Spleen (tissue), 13 donors: ENCODE data around the gene PEX11A. TPM values are rescaled to one million over a fixed set of nuclear protein-coding genes. Genes with fewer than 3 reads are reported as not detected.

Source experiments
- DNase-seq: peaks from one replicate; pipeline ENCODE4 v3.0.0-alpha.2; 2020
- H3K27ac ChIP-seq, 8 donors: fragments of 200-600 bp; sonication (generic) in 7 of 8; 1 replicate in 4 of 8; 2 replicates in 4 of 8; pipeline versions ENCODE4 v1.5.0 to v1.8.0; 2016 to 2021; ENCODE audit warnings: inconsistent platforms in 4 of 8, mild to moderate bottlenecking in 4 of 8, moderate library complexity in 1 of 8
- H3K27me3 ChIP-seq, 7 donors: fragments of 200-600 bp; sonication (generic) in 6 of 7; replicated peaks in 1 of 7; 1 replicate in 4 of 7; 2 replicates in 3 of 7; pipeline versions ENCODE4 v1.5.0 to v1.8.0; 2016 to 2021; ENCODE audit warnings: inconsistent platforms in 3 of 7, mild to moderate bottlenecking in 1 of 7
- H3K36me3 ChIP-seq, 6 donors: fragments of 200-600 bp; sonication (generic) in 5 of 6; 1 replicate in 4 of 6; 2 replicates in 2 of 6; pipeline versions ENCODE4 v1.5.0 to v1.8.0; 2016 to 2021; ENCODE audit warnings: inconsistent platforms in 2 of 6
- H3K4me1 ChIP-seq, 6 donors: fragments of 200-600 bp; sonication (generic) in 5 of 6; 1 replicate in 3 of 6; 2 replicates in 3 of 6; pipeline versions ENCODE4 v1.5.0 to v1.8.0; 2016 to 2021; ENCODE audit warnings: inconsistent platforms in 3 of 6
- H3K4me3 ChIP-seq, 8 donors: fragments of 200-600 bp; sonication (generic) in 7 of 8; 1 replicate in 4 of 8; 2 replicates in 4 of 8; pipeline versions ENCODE4 v1.5.0 to v1.8.0; 2016 to 2021; ENCODE audit warnings: inconsistent platforms in 4 of 8, mild to moderate bottlenecking in 4 of 8, moderate library complexity in 2 of 8
- H3K9me3 ChIP-seq, 8 donors: fragments of 200-600 bp; sonication (generic) in 7 of 8; 1 replicate in 4 of 8; 2 replicates in 4 of 8; pipeline versions ENCODE4 v1.5.0 to v1.8.0; 2016 to 2021; ENCODE audit warnings: inconsistent platforms in 4 of 8
- CTCF ChIP-seq, 11 experiments: fragments of 200-600 bp in 7 of 11; fragments of 450-650 bp in 4 of 11; sonication (generic) in 4 of 11; IDR thresholded peaks in 8 of 11; conservative IDR thresholded peaks in 3 of 11; 1 replicate in 7 of 11; 2 replicates in 4 of 11; pipeline versions ENCODE4 v1.4.0 to v1.8.0; 2016 to 2021; ENCODE audit warnings: antibody characterized with exemption in 11 of 11, inconsistent platforms in 4 of 11, mild to moderate bottlenecking in 1 of 11
- POLR2A ChIP-seq, 3 donors: fragments of 450-650 bp; IDR thresholded peaks; one replicate each; pipeline ENCODE4 v1.5.1; 2017; ENCODE audit warnings: antibody characterized with exemption in 3 of 3, mild to moderate bottlenecking in 1 of 3
- POLR2AphosphoS5 ChIP-seq, 3 donors: sonication (generic); formaldehyde crosslinking; IDR thresholded peaks; one replicate each; pipeline ENCODE4 v1.5.1; 2017; ENCODE audit warnings: antibody characterized with exemption in 3 of 3
- WGBS, 5 donors: extraction: QIAGEN DNeasy Blood & Tissue Kit in 3 of 5; methylation state at CpG; one replicate each; pipeline versions ENCODE4 v1.1.5 to v1.1.7; 2013 to 2018; 5-methylcytosine and 5-hydroxymethylcytosine counted together
- intact Hi-C: fragments of 100-400 bp; cut with DNase I; formaldehyde crosslinking; loops from one replicate; pipeline ENCODE4 v1.15.0; 2023; ENCODE audit warnings: low total_unique reads
- long read RNA-seq, 2 donors: transcript quantifications; one replicate each; lab custom pipeline, GENCODE V29; 2026
- polyA plus RNA-seq, 3 donors: library from polyadenylated mRNA; stranded (reverse); fragments of 200-250 nt; gene quantifications; one replicate each; pipeline ENCODE4 v1.2.1, GENCODE V29; 2013
- total RNA-seq, 7 donors: library from RNA; depleted of rRNA in 3 of 7; stranded (reverse); fragments of >200 nt in 3 of 7; fragmentation: NEBNext Ultra II Directional in 4 of 7; extraction: Animal tissue kit (Norgen Biotek cat#: 25700) in 4 of 7; gene quantifications; one replicate each; pipeline versions ENCODE4 v1.1.0 to v1.2.1, GENCODE V29; 2016 to 2021
- donor health status: healthy with polysubstance abuse.
- donor health status: DM: no; HTN: no; CAD: no; lungs with moderate emphysema.
- donor health status: DM: no; HTN: no; CAD: no.
- donor health status: Bipolar disorder and iron deficiency.
- donor health status: healthy.
- donor health status: DM: no; HTN: no; CAD: no.
- donor health status: DM: yes; HTN: yes; CAD: no.

The PEX11A gene
- total RNA-seq (1 to 10 TPM; 3.0 to 6.1 (median 4.3) TPM), polyA plus RNA-seq (1 to 10 TPM; 1.9 to 3.0 (median 2.6) TPM)
- long read RNA-seq, donor 1 = 0 reads
- long read RNA-seq, donor 2 = 0 reads

- peak; percentile 93 for DNase-seq
- intact Hi-C loops = no loop called here
- Histone ChIP-seq H3K27me3 (no peaks in the 10 kb centered on the region), H3K27ac (peak within 1 kb of the TSS in 6 of 8 donors; percentile 16 to 75 (median 62)), H3K9me3 (no peaks in the 10 kb centered on the region), H3K4me3 (peak within 1 kb of the TSS; percentile 57 to 97 (median 81)), H3K36me3 (peaks cover 0 to 9% (median 0%) of the 10 kb centered on the region in 6 donors), H3K4me1 (peaks cover 0 to 19% (median 14%) of the 10 kb centered on the region in 6 donors)
- no peak for TF ChIP-seq CTCF (IDR thresholded peaks at IDR 0.05 in 8 of 11, conservative IDR thresholded peaks at IDR 0.05 in 3 of 11)
- no peak for TF ChIP-seq POLR2A (IDR thresholded peaks at IDR 0.05)
- peak; percentile 41 to 81 (median 77) for TF ChIP-seq POLR2AphosphoS5 (IDR thresholded peaks at IDR 0.05)
- WGBS, 5 donors = 1 to 3% (median 2%) methylated on average over 43 to 60 of the region's 60 CpGs
Observed at GRCh38 chr15:89690276-89691218, at the start of gene PEX11A, which contains the start of gene WDR93. Gene PEX11A (minus strand): TSS chr15:89690754. CDS start chr15:89690632, 122 bp downstream. Gene WDR93 (plus strand): TSS chr15:89690811. CDS start chr15:89701747, 10,936 bp downstream.

- Histone ChIP-seq H3K4me1 (peaks cover 0 to 7% (median 2%) of the 10 kb centered on the region in 6 donors), H3K9me3 (no peaks in the 10 kb centered on the region), H3K36me3 (no peaks in the 10 kb centered on the region), H3K27me3 (peaks cover 0 to 14% (median 0%) of the 10 kb centered on the region in 7 donors), H3K27ac (no peak overlapping the region), H3K4me3 (peak overlapping the region in 1 of 8 donors; percentile 22)
- 3 to 5% (median 4%) methylated on average over 8 of the region's 8 CpGs for WGBS, 5 donors
- DNase-seq = no peak
- TF ChIP-seq CTCF (IDR thresholded peaks at IDR 0.05 in 8 of 11, conservative IDR thresholded peaks at IDR 0.05 in 3 of 11) (peak; percentile 76 to 93 (median 88)), POLR2AphosphoS5 (IDR thresholded peaks at IDR 0.05) (no peak), POLR2A (IDR thresholded peaks at IDR 0.05) (no peak)
- intact Hi-C loops = no loop called here
Observed at GRCh38 chr15:89740137-89740536, 49.6 kb upstream of the PEX11A start.

- intact Hi-C loops = no loop called here
- Histone ChIP-seq H3K27me3 (peaks cover 0 to 19% (median 0%) of the 10 kb centered on the region in 7 donors), H3K4me3 (no peak overlapping the region), H3K4me1 (peaks cover 0 to 7% (median 2%) of the 10 kb centered on the region in 6 donors), H3K9me3 (no peaks in the 10 kb centered on the region), H3K36me3 (no peaks in the 10 kb centered on the region), H3K27ac (no peak overlapping the region)
- no peak for DNase-seq
- no peak for TF ChIP-seq CTCF (IDR thresholded peaks at IDR 0.05 in 8 of 11, conservative IDR thresholded peaks at IDR 0.05 in 3 of 11)
- no peak for TF ChIP-seq POLR2AphosphoS5 (IDR thresholded peaks at IDR 0.05)
- no peak for TF ChIP-seq POLR2A (IDR thresholded peaks at IDR 0.05)
- 64 to 75% (median 70%) methylated on average over 4 of the region's 4 CpGs for whole genome bisulfite sequencing, 5 donors
Observed at GRCh38 chr15:89735773-89736172, 45.2 kb upstream of the PEX11A start.
